PC-9 (cell line): ENCODE data around the gene DLK1.

Experiments used
- CTCF ChIP-seq: fragments of 200-600 bp; sonication (generic); conservative IDR thresholded peaks from 2 replicates; pipeline ENCODE4 v1.6.1; 2017; ENCODE audit warnings: mixed run types, antibody characterized with exemption, mild to moderate bottlenecking, moderate library complexity
- EZH2 ChIP-seq: fragments of 200-600 bp; sonication (generic); IDR thresholded peaks from 2 replicates; pipeline ENCODE4 v1.8.0; 2017; ENCODE audit warnings: antibody characterized with exemption, low read depth

GRCh38 chr14:100737526-100737925 is 10.8 kb downstream of the DLK1 start:
- TF ChIP-seq CTCF (no peak), EZH2 (no peak)
